MM.1S (cell line): ENCODE results near the gene GIPC2.

Experiments used
- CTCF ChIP-seq: fragments of 300-600 bp; sonication (generic); IDR thresholded peaks from 2 replicates; pipeline ENCODE4 v1.5.1; 2016; ENCODE audit warnings: antibody characterized with exemption, low read length, mixed read lengths
- EZH2 ChIP-seq: fragments of 300-600 bp; sonication (generic); optimal IDR thresholded peaks from 2 replicates; pipeline ENCODE3; 2017; ENCODE audit warnings: low read depth, mild to moderate bottlenecking, antibody characterized with exemption, low read length, mixed read lengths
- EZH2phosphoT487 ChIP-seq: fragments of 300-600 bp; sonication (generic); IDR thresholded peaks from 2 replicates; pipeline ENCODE4 v1.6.1; 2018; ENCODE audit warnings: antibody characterized with exemption, low read length

- TF ChIP-seq CTCF (no peak), EZH2phosphoT487 (no peak), EZH2 (no peak)
These were observed 126.2 kb downstream of the GIPC2 start for GRCh38 chr1:78171736-78172590.
